Hematopoietic multipotent progenitor cell treated with erythropoietin and hydrocortisone succinate and interleukin-3 and kit ligand, for 6 days (in vitro differentiated cells): ENCODE results near the gene MC1R.
"Not testable (repeated sequence)": the region's sequence is repeated elsewhere in the genome, so short reads cannot be mapped to it uniquely, and the experiment has no call there.

ENCODE experiments used
- DNase-seq: peaks from one replicate; pipeline ENCODE4 v3.0.0-alpha.2; 2015

MC1R gene

GRCh38 chr16:89918453-89919347 is at the start of gene MC1R:
MC1R (plus strand) TSS chr16:89918862; CDS start chr16:89919259, 397 bp downstream.
- DNase-seq = peak; percentile 77

GRCh38 chr16:89869911-89870310 is 48.8 kb upstream of the MC1R start:
- no peak for DNase-seq

GRCh38 chr16:89870440-89870839 is 48.2 kb upstream of the MC1R start:
- DNase-seq = no peak

- no peak for DNase-seq
These were observed 46.8 kb upstream of the MC1R start for GRCh38 chr16:89871895-89872294.

GRCh38 chr16:89873109-89873971 is 45.3 kb upstream of the MC1R start, which contains the start of gene TCF25:
TCF25 (plus strand) TSS chr16:89873592; CDS start chr16:89873668, 76 bp downstream.
- peak; percentile 94 for DNase-seq

- peak; percentile 98 for DNase-seq
These were observed 44.5 kb upstream of the MC1R start for GRCh38 chr16:89873972-89874689.

GRCh38 chr16:89879123-89879522 is 39.5 kb upstream of the MC1R start:
- DNase-seq = not testable (repeated sequence)

GRCh38 chr16:89880477-89881367 is 37.9 kb upstream of the MC1R start:
- no peak for DNase-seq

- DNase-seq = no peak
These were observed 37.3 kb upstream of the MC1R start for GRCh38 chr16:89881368-89881730.

GRCh38 chr16:89883346-89884040 is 35.2 kb upstream of the MC1R start:
- DNase-seq = no peak

- no peak for DNase-seq
These were observed 34.6 kb upstream of the MC1R start for GRCh38 chr16:89884041-89884421.

GRCh38 chr16:89887243-89887642 is 31.4 kb upstream of the MC1R start:
- DNase-seq = no peak

- no peak for DNase-seq
These were observed 28.5 kb upstream of the MC1R start for GRCh38 chr16:89890200-89890599.

- DNase-seq = no peak
These were observed 27.6 kb upstream of the MC1R start for GRCh38 chr16:89890886-89891657.

- DNase-seq = no peak
These were observed 26.5 kb upstream of the MC1R start for GRCh38 chr16:89892055-89892630.

- no peak for DNase-seq
These were observed 26.0 kb upstream of the MC1R start for GRCh38 chr16:89892635-89893034.

GRCh38 chr16:89893642-89894548 is 24.8 kb upstream of the MC1R start:
- DNase-seq = no peak

- DNase-seq = no peak
These were observed 23.0 kb upstream of the MC1R start for GRCh38 chr16:89895482-89896250.
